ENCODE data around the gene ALDH18A1.

DNA sequence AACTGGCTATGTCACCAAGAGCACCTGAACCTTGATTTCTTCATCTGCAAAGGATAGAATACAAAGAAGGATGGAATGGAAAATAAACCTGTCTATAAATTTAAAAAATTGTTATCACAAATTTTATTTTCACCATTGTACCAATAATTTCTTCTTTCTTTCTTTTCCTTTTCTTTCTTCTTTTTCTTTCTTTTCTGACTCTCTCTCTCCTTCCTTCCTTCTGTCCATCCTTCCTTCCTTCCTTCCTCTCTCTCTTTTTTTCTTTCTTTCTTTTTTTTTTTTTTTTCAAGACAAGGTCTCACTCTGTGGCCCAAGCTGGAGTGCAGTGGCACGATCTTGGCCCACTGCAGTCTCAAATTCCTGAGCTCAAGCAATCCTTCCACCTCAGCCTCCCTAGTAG lies 58.7 kb downstream of the ALDH18A1 start:
- TF ChIP-seq POLR2A (IDR thresholded peaks at IDR 0.05; ENCODE audit: low read depth, low read length) (no peak), POLR2AphosphoS5 (IDR thresholded peaks at IDR 0.05; ENCODE audit: low read depth, low read length) (no peak), POU2F2 (IDR thresholded peaks at IDR 0.05; ENCODE audit: low read depth, low read length) (no peak)
